HG02763 (cell line): ENCODE data around the gene STRIT1.

Experiments used
- ATAC-seq: cut with Tn5 transposase; IDR thresholded peaks from one replicate; pipeline ENCODE4 v1.9.1; 2021; ENCODE audit warnings: mild to moderate bottlenecking, moderate library complexity; ENCODE audit not compliant: unreplicated experiment

Gene STRIT1

GRCh38 chr3:155293516-155293915, at the start of gene STRIT1:
STRIT1 (minus strand) TSS chr3:155293683.
- ATAC-seq, result no peak

- no peak for ATAC-seq
Observed at GRCh38 chr3:155342344-155342743, 48.9 kb upstream of the STRIT1 start.

GRCh38 chr3:155339052-155339451, 45.6 kb upstream of the STRIT1 start:
- ATAC-seq, result no peak

GRCh38 chr3:155335724-155336354, 42.4 kb upstream of the STRIT1 start:
- ATAC-seq, result no peak

- peak; percentile 84 for ATAC-seq
Observed at GRCh38 chr3:155334914-155335723, 41.6 kb upstream of the STRIT1 start.

- ATAC-seq, result no peak
Observed at GRCh38 chr3:155334215-155334913, 40.9 kb upstream of the STRIT1 start.

GRCh38 chr3:155332716-155333115, 39.2 kb upstream of the STRIT1 start:
- no peak for ATAC-seq

GRCh38 chr3:155331078-155331477, 37.6 kb upstream of the STRIT1 start:
- ATAC-seq, result no peak

GRCh38 chr3:155330370-155330769, 36.9 kb upstream of the STRIT1 start:
- ATAC-seq, result no peak

- no peak for ATAC-seq
Observed at GRCh38 chr3:155329513-155330048, 36.1 kb upstream of the STRIT1 start.

GRCh38 chr3:155327871-155328270, 34.4 kb upstream of the STRIT1 start:
- no peak for ATAC-seq

GRCh38 chr3:155327430-155327829, 33.9 kb upstream of the STRIT1 start:
- ATAC-seq, result no peak

- no peak for ATAC-seq
Observed at GRCh38 chr3:155326901-155327300, 33.4 kb upstream of the STRIT1 start.

GRCh38 chr3:155326244-155326643, 32.8 kb upstream of the STRIT1 start:
- no peak for ATAC-seq

- no peak for ATAC-seq
Observed at GRCh38 chr3:155325263-155325835, 31.9 kb upstream of the STRIT1 start.

- peak; percentile 82 for ATAC-seq
Observed at GRCh38 chr3:155323063-155323666, 29.7 kb upstream of the STRIT1 start.

GRCh38 chr3:155321418-155321817, 27.9 kb upstream of the STRIT1 start:
- no peak for ATAC-seq

GRCh38 chr3:155320934-155321333, 27.5 kb upstream of the STRIT1 start:
- ATAC-seq, result no peak

GRCh38 chr3:155318740-155319139, 25.3 kb upstream of the STRIT1 start:
- ATAC-seq, result no peak

- ATAC-seq, result no peak
Observed at GRCh38 chr3:155317211-155317610, 23.7 kb upstream of the STRIT1 start.

- no peak for ATAC-seq
Observed at GRCh38 chr3:155316426-155316825, 22.9 kb upstream of the STRIT1 start.
